ENCODE data around the gene SRXN1.
"Not testable (repeated sequence)": the region's sequence is repeated elsewhere in the genome, so short reads cannot be mapped to it uniquely, and the experiment has no call there.

The SRXN1 gene

DNA sequence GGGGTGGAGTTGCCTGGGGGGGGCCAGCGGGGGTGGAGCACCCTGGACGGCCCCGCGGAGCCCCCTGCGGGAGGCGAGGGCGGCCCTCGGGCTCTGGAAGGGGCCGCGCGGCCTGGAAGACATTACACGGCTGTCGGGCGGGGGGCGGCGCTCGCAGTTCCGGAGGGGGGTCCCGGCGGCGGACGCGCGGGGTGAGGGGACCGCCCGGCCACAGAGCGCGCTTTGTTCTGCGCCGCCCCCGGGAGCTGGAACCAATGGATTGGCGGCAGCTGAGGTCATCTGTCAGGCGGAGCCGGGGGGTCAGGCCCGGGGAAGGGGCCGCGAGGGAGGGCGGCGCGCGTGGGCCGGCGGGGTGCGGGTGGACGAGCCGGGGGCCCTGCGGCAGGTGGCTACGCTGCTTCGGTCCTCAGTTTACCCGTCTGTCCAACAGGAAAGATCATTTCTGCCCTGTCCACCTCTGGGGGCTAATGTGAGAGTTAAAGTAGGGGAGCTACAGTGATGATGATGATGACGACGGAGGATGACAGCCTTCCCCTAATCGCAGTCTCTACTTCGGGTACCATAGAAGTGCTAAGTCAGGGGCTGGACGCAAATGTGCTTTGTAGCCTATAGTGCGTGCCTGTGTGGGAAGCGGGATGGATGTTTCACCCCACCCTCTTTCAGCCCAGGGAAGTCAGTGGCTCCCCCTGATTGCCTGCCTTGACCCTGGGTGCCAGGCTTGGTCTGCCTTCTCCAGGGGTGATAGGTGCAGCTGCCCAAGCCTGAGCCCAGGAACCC is 10.4 kb downstream of the SRXN1 start:
- Histone ChIP-seq H3K4me1 (ENCODE audit: control insufficient read depth, insufficient read depth, low read length) (peaks cover 7% of the 10 kb centered on the region; the same call in 1 of the 2 replicates), H3K27ac (ENCODE audit: low read depth, low read length) (no peak overlapping the region), H3K4me3 (ENCODE audit: low read depth, low read length) (no peak overlapping the region), H3K27me3 (ENCODE audit: control insufficient read depth, insufficient read depth, low read length) (no peaks in the 10 kb centered on the region), H3K9ac (ENCODE audit: low read length) (no peak overlapping the region), H3K9me3 (ENCODE audit: control insufficient read depth, insufficient read depth, low read depth, low read length) (no peaks in the 10 kb centered on the region), H3K36me3 (ENCODE audit: control insufficient read depth, insufficient read depth, low read length) (peaks cover 8% of the 10 kb centered on the region)

DNA sequence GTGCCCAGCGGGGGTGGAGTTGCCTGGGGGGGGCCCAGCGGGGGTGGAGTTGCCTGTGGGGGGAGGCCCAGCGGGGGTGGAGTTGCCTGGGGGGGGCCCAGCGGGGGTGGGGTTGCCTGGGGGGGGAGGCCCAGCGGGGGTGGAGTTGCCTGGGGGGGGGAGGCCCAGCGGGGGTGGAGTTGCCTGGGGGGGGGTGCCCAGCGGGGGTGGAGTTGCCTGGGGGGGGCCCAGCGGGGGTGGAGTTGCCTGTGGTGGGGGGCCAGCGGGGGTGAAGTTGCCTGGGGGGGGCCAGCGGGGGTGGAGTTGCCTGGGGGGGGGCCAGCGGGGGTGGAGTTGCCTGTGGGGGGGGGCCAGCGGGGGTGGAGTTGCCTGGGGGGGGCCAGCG is 11.0 kb downstream of the SRXN1 start:
- H3K4me1 ChIP-seq (ENCODE audit: control insufficient read depth, insufficient read depth, low read length); H3K9ac ChIP-seq (ENCODE audit: low read length); H3K4me3 ChIP-seq (ENCODE audit: low read depth, low read length); H3K36me3 ChIP-seq (ENCODE audit: control insufficient read depth, insufficient read depth, low read length); H3K27ac ChIP-seq (ENCODE audit: low read depth, low read length); H3K27me3 ChIP-seq (ENCODE audit: control insufficient read depth, insufficient read depth, low read length); H3K9me3 ChIP-seq (ENCODE audit: control insufficient read depth, insufficient read depth, low read depth, low read length): not testable (repeated sequence)

GRCh38 chr20:641516-641875 is 11.5 kb downstream of the SRXN1 start:
- Histone ChIP-seq H3K27me3 (ENCODE audit: control insufficient read depth, insufficient read depth, low read length) (no peaks in the 10 kb centered on the region), H3K4me1 (ENCODE audit: control insufficient read depth, insufficient read depth, low read length) (peaks cover 7% of the 10 kb centered on the region; the same call in 1 of the 2 replicates), H3K27ac (ENCODE audit: low read depth, low read length) (no peak overlapping the region), H3K9ac (ENCODE audit: low read length) (no peak overlapping the region), H3K9me3 (ENCODE audit: control insufficient read depth, insufficient read depth, low read depth, low read length) (no peaks in the 10 kb centered on the region), H3K4me3 (ENCODE audit: low read depth, low read length) (no peak overlapping the region), H3K36me3 (ENCODE audit: control insufficient read depth, insufficient read depth, low read length) (no peaks in the 10 kb centered on the region)

- peaks cover 3% of the 10 kb centered on the region; the same call in 1 of the 2 replicates for H3K4me1 ChIP-seq (ENCODE audit: control insufficient read depth, insufficient read depth, low read length)
- H3K36me3 ChIP-seq (ENCODE audit: control insufficient read depth, insufficient read depth, low read length), result no peaks in the 10 kb centered on the region
- no peaks in the 10 kb centered on the region for H3K27me3 ChIP-seq (ENCODE audit: control insufficient read depth, insufficient read depth, low read length)
- H3K9me3 ChIP-seq (ENCODE audit: control insufficient read depth, insufficient read depth, low read depth, low read length), result no peaks in the 10 kb centered on the region
- H3K9ac ChIP-seq (ENCODE audit: low read length), result no peak overlapping the region
- H3K4me3 ChIP-seq (ENCODE audit: low read depth, low read length), result no peak overlapping the region
- H3K27ac ChIP-seq (ENCODE audit: low read depth, low read length), result no peak overlapping the region
These were observed 12.1 kb downstream of the SRXN1 start for GRCh38 chr20:640674-641515.

GRCh38 chr20:638579-638978 is 14.4 kb downstream of the SRXN1 start:
- Histone ChIP-seq H3K36me3 (ENCODE audit: control insufficient read depth, insufficient read depth, low read length) (no peaks in the 10 kb centered on the region), H3K9me3 (ENCODE audit: control insufficient read depth, insufficient read depth, low read depth, low read length) (no peaks in the 10 kb centered on the region), H3K9ac (ENCODE audit: low read length) (no peak overlapping the region), H3K4me3 (ENCODE audit: low read depth, low read length) (no peak overlapping the region), H3K4me1 (ENCODE audit: control insufficient read depth, insufficient read depth, low read length) (peaks cover 9% of the 10 kb centered on the region; the same call in 1 of the 2 replicates), H3K27me3 (ENCODE audit: control insufficient read depth, insufficient read depth, low read length) (no peaks in the 10 kb centered on the region), H3K27ac (ENCODE audit: low read depth, low read length) (no peak overlapping the region)

- Histone ChIP-seq H3K4me1 (ENCODE audit: control insufficient read depth, insufficient read depth, low read length) (peaks cover 9% of the 10 kb centered on the region; the same call in 1 of the 2 replicates), H3K27me3 (ENCODE audit: control insufficient read depth, insufficient read depth, low read length) (no peaks in the 10 kb centered on the region), H3K36me3 (ENCODE audit: control insufficient read depth, insufficient read depth, low read length) (no peaks in the 10 kb centered on the region), H3K9me3 (ENCODE audit: control insufficient read depth, insufficient read depth, low read depth, low read length) (no peaks in the 10 kb centered on the region), H3K27ac (ENCODE audit: low read depth, low read length) (no peak overlapping the region), H3K9ac (ENCODE audit: low read length) (no peak overlapping the region), H3K4me3 (ENCODE audit: low read depth, low read length) (no peak overlapping the region)
These were observed 15.4 kb downstream of the SRXN1 start for GRCh38 chr20:637559-637958.

- H3K4me3 ChIP-seq (ENCODE audit: low read depth, low read length), result no peak overlapping the region
These were observed 17.1 kb downstream of the SRXN1 start for GRCh38 chr20:635893-636338.

GRCh38 chr20:635028-635892 is 17.7 kb downstream of the SRXN1 start:
- Histone ChIP-seq H3K9me3 (ENCODE audit: control insufficient read depth, insufficient read depth, low read depth, low read length) (no peaks in the 10 kb centered on the region), H3K9ac (ENCODE audit: low read length) (no peak overlapping the region), H3K4me3 (ENCODE audit: low read depth, low read length) (no peak overlapping the region), H3K27me3 (ENCODE audit: control insufficient read depth, insufficient read depth, low read length) (no peaks in the 10 kb centered on the region), H3K4me1 (ENCODE audit: control insufficient read depth, insufficient read depth, low read length) (peaks cover 9% of the 10 kb centered on the region; the same call in 1 of the 2 replicates), H3K36me3 (ENCODE audit: control insufficient read depth, insufficient read depth, low read length) (no peaks in the 10 kb centered on the region), H3K27ac (ENCODE audit: low read depth, low read length) (no peak overlapping the region)

More at GRCh38 chr20:635893-636338, 17.1 kb downstream of the SRXN1 start:
- Histone ChIP-seq H3K9me3 (ENCODE audit: control insufficient read depth, insufficient read depth, low read depth, low read length) (no peaks in the 10 kb centered on the region), H3K9ac (ENCODE audit: low read length) (no peak overlapping the region), H3K36me3 (ENCODE audit: control insufficient read depth, insufficient read depth, low read length) (no peaks in the 10 kb centered on the region), H3K27me3 (ENCODE audit: control insufficient read depth, insufficient read depth, low read length) (no peaks in the 10 kb centered on the region), H3K4me1 (ENCODE audit: control insufficient read depth, insufficient read depth, low read length) (peaks cover 9% of the 10 kb centered on the region; the same call in 1 of the 2 replicates), H3K27ac (ENCODE audit: low read depth, low read length) (no peak overlapping the region)

DNA sequence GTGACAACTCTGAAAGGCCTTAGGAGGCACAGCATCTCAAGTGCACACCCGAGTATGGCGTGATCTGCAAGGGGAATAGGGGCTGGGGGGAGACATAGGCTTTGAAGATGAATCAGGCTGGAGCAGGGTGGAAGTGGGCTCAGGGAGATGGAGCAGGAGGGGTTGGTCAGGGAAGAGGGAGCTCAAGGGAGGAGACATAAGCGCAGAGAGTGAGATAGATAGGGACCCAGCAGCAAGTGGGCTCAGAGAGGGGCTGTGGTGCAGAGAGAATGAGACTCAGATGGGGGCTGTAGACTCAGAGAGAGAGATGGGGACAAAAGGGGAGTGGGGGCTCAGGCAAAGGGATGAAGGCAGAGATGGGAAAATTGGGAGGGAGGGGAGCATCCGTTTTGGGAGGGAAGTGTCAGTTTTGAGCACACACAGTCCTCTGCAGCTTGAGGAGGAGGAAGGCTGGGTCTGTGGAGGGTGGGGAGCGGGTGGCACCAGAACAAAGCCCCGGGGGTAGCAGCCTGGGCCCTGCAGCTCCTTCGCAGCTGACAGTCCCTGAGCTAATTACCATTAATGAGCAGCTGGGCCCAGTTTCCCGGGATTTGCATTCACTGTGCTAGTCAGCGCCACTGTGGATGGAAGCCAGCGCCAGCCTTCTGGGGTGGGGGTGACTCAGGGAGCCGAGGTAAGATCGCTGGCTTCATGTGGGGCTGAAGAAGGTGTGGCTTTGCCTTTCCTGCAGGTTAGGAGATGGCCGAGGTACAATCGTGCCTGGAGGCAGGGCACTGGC is 18.7 kb downstream of the SRXN1 start:
- no peaks in the 10 kb centered on the region for H3K36me3 ChIP-seq (ENCODE audit: control insufficient read depth, insufficient read depth, low read length)
- H3K4me3 ChIP-seq (ENCODE audit: low read depth, low read length), result no peak overlapping the region
- no peak overlapping the region for H3K9ac ChIP-seq (ENCODE audit: low read length)
- no peaks in the 10 kb centered on the region for H3K9me3 ChIP-seq (ENCODE audit: control insufficient read depth, insufficient read depth, low read depth, low read length)
- no peaks in the 10 kb centered on the region for H3K27me3 ChIP-seq (ENCODE audit: control insufficient read depth, insufficient read depth, low read length)
- peaks cover 9% of the 10 kb centered on the region; the same call in 1 of the 2 replicates for H3K4me1 ChIP-seq (ENCODE audit: control insufficient read depth, insufficient read depth, low read length)
- no peak overlapping the region for H3K27ac ChIP-seq (ENCODE audit: low read depth, low read length)

GRCh38 chr20:631101-631500 is 21.9 kb downstream of the SRXN1 start:
- H3K27ac ChIP-seq (ENCODE audit: low read depth, low read length), result no peak overlapping the region
- H3K4me3 ChIP-seq (ENCODE audit: low read depth, low read length), result no peak overlapping the region
- no peaks in the 10 kb centered on the region for H3K9me3 ChIP-seq (ENCODE audit: control insufficient read depth, insufficient read depth, low read depth, low read length)
- H3K9ac ChIP-seq (ENCODE audit: low read length), result no peak overlapping the region
- peaks cover 9% of the 10 kb centered on the region; the same call in 1 of the 2 replicates for H3K4me1 ChIP-seq (ENCODE audit: control insufficient read depth, insufficient read depth, low read length)
- H3K27me3 ChIP-seq (ENCODE audit: control insufficient read depth, insufficient read depth, low read length), result 0 out of 2 replicates have a peak, but pooled peaks cover 4% of the 10 kb centered on the region
- H3K36me3 ChIP-seq (ENCODE audit: control insufficient read depth, insufficient read depth, low read length), result no peaks in the 10 kb centered on the region
